ENCODE measurements around the gene RXRA. TPM values are rescaled to one million over a fixed set of nuclear protein-coding genes. Genes with fewer than 3 reads are reported as not detected.

RXRA gene
- polyA plus RNA-seq, 1 of the 3 experiments (the other 2 are of a cell fraction), result 7.6 TPM

DNA sequence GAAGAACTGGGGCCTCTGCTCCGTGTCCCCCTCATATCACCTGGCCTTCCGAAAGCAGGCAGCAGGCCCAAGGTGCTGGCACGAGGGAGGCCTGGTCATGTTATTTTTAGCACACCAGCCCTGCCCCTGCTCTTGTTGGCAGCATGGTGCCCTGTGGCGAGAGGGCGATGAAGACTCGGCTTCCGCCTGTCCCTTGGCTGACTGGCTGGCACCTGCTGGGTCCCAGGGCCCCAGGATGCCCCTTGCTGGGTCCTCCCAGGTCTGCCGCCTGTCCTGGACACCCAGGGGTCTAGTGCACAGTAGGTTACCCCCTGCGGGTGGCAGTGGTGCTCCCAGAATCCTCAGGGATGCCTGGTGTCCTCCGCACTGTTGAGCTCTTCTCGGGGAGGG is 77.0 kb downstream of the RXRA start:
- WGBS (ENCODE audit: low lambda C conversion rate), result 89% methylated on average over 4 of the region's 11 CpGs
- no peak overlapping the region for H2AFZ ChIP-seq (ENCODE audit: low read depth)
- peaks cover 3% of the 10 kb centered on the region for H3F3A ChIP-seq (replicated peaks; ENCODE audit: insufficient read depth)
- H3K36me3 ChIP-seq (replicated peaks in 1 of 2; ENCODE audit: control insufficient read depth in 1 of 2, insufficient read depth in 2 of 2, low read length in 1 of 2), result no peaks in the 10 kb centered on the region
- no peaks in the 10 kb centered on the region for H3K9me3 ChIP-seq
- CTCF ChIA-PET, result interaction anchor here (0.5 to 1.6 kb wide), 4 partner anchors 14 to 1009 kb away, joined by 3 to 6 read pairs (median 4); no protein-coding TSS in a partner anchor
- H3K9me2 ChIP-seq, result no peaks in the 10 kb centered on the region
- POLR2A ChIA-PET, result interaction anchor here (1.3 kb wide), 1 partner anchor 8 kb away, joined by 5 read pairs; no protein-coding TSS in a partner anchor
- DNase-seq, result no peak
- TF ChIP-seq TEAD4 (IDR thresholded peaks at IDR 0.05; ENCODE audit: borderline replicate concordance, insufficient read depth) (no peak), FOXM1 (IDR thresholded peaks at IDR 0.05; ENCODE audit: low read depth) (no peak), EZH2phosphoT487 (IDR thresholded peaks at IDR 0.05; ENCODE audit: borderline replicate concordance, low read depth) (no peak), RXRA (IDR thresholded peaks at IDR 0.05; ENCODE audit: borderline replicate concordance, low read depth) (no peak), SIN3A (IDR thresholded peaks at IDR 0.05; ENCODE audit: borderline replicate concordance, low read depth, low read length) (no peak)
- H3K4me1 ChIP-seq (ENCODE audit: control insufficient read depth in 1 of 2, insufficient read depth in 2 of 2, low read depth in 1 of 2, low read length in 1 of 2), result peaks cover 27 to 37% of the 10 kb centered on the region in 2 experiments
- no peak overlapping the region for H3K4me3 ChIP-seq (ENCODE audit: low read depth in 2 of 2, low read length in 1 of 2)
- no peaks in the 10 kb centered on the region for H3K27me3 ChIP-seq (ENCODE audit: insufficient read depth)
- H4K20me1 ChIP-seq (ENCODE audit: insufficient read depth), result peaks cover 24% of the 10 kb centered on the region; the same call in 1 of the 2 replicates
- no peak overlapping the region for H3K9ac ChIP-seq
- H3K4me2 ChIP-seq, result no peak overlapping the region
- no peak overlapping the region for H3K27ac ChIP-seq (ENCODE audit: low read depth in 2 of 2, low read length in 1 of 2)
- H3K79me2 ChIP-seq (ENCODE audit: insufficient read depth), result peaks cover 32% of the 10 kb centered on the region; the same call in 1 of the 2 replicates

- peaks cover 24% of the 10 kb centered on the region; the same call in 1 of the 2 replicates for H4K20me1 ChIP-seq (ENCODE audit: insufficient read depth)
- H3K36me3 ChIP-seq (replicated peaks in 1 of 2; ENCODE audit: control insufficient read depth in 1 of 2, insufficient read depth in 2 of 2, low read length in 1 of 2), result no peaks in the 10 kb centered on the region
- no peak for DNase-seq
- H3K9me2 ChIP-seq, result no peaks in the 10 kb centered on the region
- peak overlapping the region in 1 of 2 experiments; percentile 41; a peak in 1 of 4 replicates for H3K27ac ChIP-seq (ENCODE audit: low read depth in 2 of 2, low read length in 1 of 2)
- 59% methylated on average over 6 of the region's 17 CpGs for WGBS (ENCODE audit: low lambda C conversion rate)
- TF ChIP-seq RAD21 (IDR thresholded peaks at IDR 0.05; ENCODE audit: low read length), result no peak
- peak; percentile 46; the same call in 1 of the 2 replicates for TF ChIP-seq NFIC (IDR thresholded peaks at IDR 0.05; ENCODE audit: borderline replicate concordance)
- no peak for TF ChIP-seq POLR2AphosphoS5 (IDR thresholded peaks at IDR 0.05; ENCODE audit: low read depth, low read length)
- H3F3A ChIP-seq (replicated peaks; ENCODE audit: insufficient read depth), result peaks cover 3% of the 10 kb centered on the region
- no peak overlapping the region for H3K4me3 ChIP-seq (ENCODE audit: low read depth in 2 of 2, low read length in 1 of 2)
- H3K27me3 ChIP-seq (ENCODE audit: insufficient read depth), result no peaks in the 10 kb centered on the region
- H3K4me1 ChIP-seq (ENCODE audit: control insufficient read depth in 1 of 2, insufficient read depth in 2 of 2, low read depth in 1 of 2, low read length in 1 of 2), result peaks cover 27 to 42% of the 10 kb centered on the region in 2 experiments
- CTCF ChIA-PET, result interaction anchor here (1.2 to 1.6 kb wide), 2 partner anchors 46 to 233 kb away, joined by 5 to 6 read pairs; no protein-coding TSS in a partner anchor
- H3K4me2 ChIP-seq, result no peak overlapping the region
- POLR2A ChIA-PET, result interaction anchor here (1.3 kb wide), 1 partner anchor 7 kb away, joined by 5 read pairs; no protein-coding TSS in a partner anchor
- no peak overlapping the region for H2AFZ ChIP-seq (ENCODE audit: low read depth)
- no peaks in the 10 kb centered on the region for H3K9me3 ChIP-seq
- H3K9ac ChIP-seq, result no peak overlapping the region
- H3K79me2 ChIP-seq (ENCODE audit: insufficient read depth), result peaks cover 27% of the 10 kb centered on the region; the same call in 1 of the 2 replicates
Measured at GRCh38 chr9:134403682-134404301, 77.5 kb downstream of the RXRA start.
